ENCODE measurements around the gene CCL16. TPM values are rescaled to one million over a fixed set of nuclear protein-coding genes. Genes with fewer than 3 reads are reported as not detected.

CCL16 gene
- total and polyA plus RNA-seq, 2 of the 8 experiments (the other 6 are each of a cell fraction or from before 2014, with no cell fraction given) = not detected

- Histone ChIP-seq H3K18ac (ENCODE audit: extremely low read depth, low read length) (no peak overlapping the region), H3K23ac (ENCODE audit: insufficient read length) (no peak overlapping the region), H2AFZ (ENCODE audit: low read length) (no peak overlapping the region), H3K56ac (replicated peaks; ENCODE audit: insufficient read length, low read depth, low read length) (no peak overlapping the region), H3K9ac (replicated peaks in 1 of 4; ENCODE audit: extremely low read depth in 1 of 4, low read depth in 3 of 4, low read length in 3 of 4) (no peak overlapping the region), H3K4ac (replicated peaks; ENCODE audit: insufficient read length, low read depth, low read length) (no peak overlapping the region), H2BK15ac (ENCODE audit: low read length) (no peak overlapping the region), H3K14ac (ENCODE audit: insufficient read length) (no peak overlapping the region), H3K36me3 (ENCODE audit: control insufficient read depth in 2 of 4, insufficient read depth in 4 of 4, low read length in 3 of 4) (no peaks in the 10 kb centered on the region), H3K4me2 (ENCODE audit: insufficient read depth in 1 of 2, low read depth in 2 of 2, low read length in 2 of 2) (no peak overlapping the region), H3K79me1 (ENCODE audit: low read depth, low read length) (no peaks in the 10 kb centered on the region), H4K91ac (replicated peaks; ENCODE audit: insufficient read length, low read length) (no peak overlapping the region), H4K20me1 (replicated peaks in 1 of 2; ENCODE audit: control insufficient read depth in 1 of 2, insufficient read depth in 2 of 2, low read length in 2 of 2) (no peaks in the 10 kb centered on the region), H3K4me1 (replicated peaks in 1 of 4; ENCODE audit: control insufficient read depth in 3 of 4, insufficient read depth in 4 of 4, low read length in 3 of 4) (0 out of 7 replicates have a peak, but pooled peaks cover 0 to 2% (median 0%) of the 10 kb centered on the region in 4 experiments), H2BK5ac (ENCODE audit: low read depth, low read length) (no peak overlapping the region), H3K79me2 (ENCODE audit: control insufficient read depth in 1 of 2, insufficient read depth in 2 of 2, low read length in 2 of 2) (no peaks in the 10 kb centered on the region), H3K23me2 (ENCODE audit: low read depth, low read length) (no peaks in the 10 kb centered on the region), H2AK5ac (ENCODE audit: low read depth, low read length) (no peak overlapping the region), H3K4me3 (ENCODE audit: extremely low read depth in 1 of 4, insufficient read depth in 2 of 4, low read depth in 3 of 4, low read length in 4 of 4) (no peak overlapping the region), H4K5ac (ENCODE audit: insufficient read length, low read depth, low read length) (no peak overlapping the region), H3K9me3 (ENCODE audit: insufficient read depth in 2 of 2, low read depth in 1 of 2, low read length in 1 of 2) (no peaks in the 10 kb centered on the region), H3K27ac (ENCODE audit: low read depth, low read length) (no peak overlapping the region), H2BK120ac (replicated peaks; ENCODE audit: low read depth, low read length) (no peak overlapping the region), H2BK20ac (ENCODE audit: low read length) (no peak overlapping the region), H2BK12ac (ENCODE audit: low read depth, low read length) (no peak overlapping the region), H3K27me3 (replicated peaks in 1 of 4; ENCODE audit: control insufficient read depth in 3 of 4, extremely low read depth in 1 of 4, insufficient read depth in 3 of 4, low read length in 3 of 4) (no peaks in the 10 kb centered on the region), H4K8ac (ENCODE audit: extremely low read depth, insufficient read depth, low read length) (no peak overlapping the region)
- CTCF ChIA-PET (ENCODE audit: partially characterized antibody) = interaction anchor here (1.2 to 1.8 kb wide), 3 partner anchors 11 to 152 kb away, joined by 3 to 5 read pairs (median 3); no protein-coding TSS in a partner anchor
- no peak for FAIRE-seq
- WGBS, 2 experiments (ENCODE audit: extremely low coverage in 1 of 2, insufficient coverage in 1 of 2, insufficient read length in 1 of 2, insufficient replicate concordance in 2 of 2, low coverage in 1 of 2, low lambda C conversion rate in 2 of 2, missing lambda C conversion rate in 1 of 2) = 90% methylated on average over 6 of the region's 6 CpGs; no CpG with 5 or more reads in 1 of the 2 experiments
- no peak for DNase-seq (ENCODE audit: low read depth in 1 of 2, low spot score in 2 of 2)
- POLR2A ChIA-PET (ENCODE audit: partially characterized antibody) = no interaction called here
- TF ChIP-seq NRF1 (IDR thresholded peaks at IDR 0.05; ENCODE audit: low read depth, low read length) = no peak
These were observed 19.4 kb upstream of the CCL16 start for GRCh38 chr17:36000732-36001109.

Measured in H1 (cell line).